Natural killer cell (primary cell): ENCODE results near the gene FBXW2. TPM values are rescaled to one million over a fixed set of nuclear protein-coding genes. Genes with fewer than 3 reads are reported as not detected.

Source experiments
- ATAC-seq, 3 donors: fragments of 150-1000 bp in 2 of 3; fragments of 200-7000 bp in 1 of 3; cut with Tn5 transposase; 1 replicate in 1 of 3; 2 replicates in 2 of 3; pipeline ENCODE4 v1.10.0; 2021; ENCODE audit warnings: mild to moderate bottlenecking in 2 of 3, moderate library complexity in 2 of 3
- DNase-seq, 2 donors: peaks; one replicate each; pipeline versions ENCODE4 v3.0.0 to v3.0.0-alpha.2; 2013 to 2021; ENCODE audit warnings: mixed read lengths in 1 of 2
- H3K27ac ChIP-seq: one replicate; pipeline ENCODE4 v1.5.1; 2013; ENCODE audit warnings: mild to moderate bottlenecking, low read length
- H3K27me3 ChIP-seq: one replicate; pipeline ENCODE4 v1.6.1; 2013; ENCODE audit warnings: low read length; ENCODE audit not compliant: control insufficient read depth, insufficient read depth
- H3K36me3 ChIP-seq: one replicate; pipeline ENCODE4 v1.6.1; 2013; ENCODE audit warnings: low read length; ENCODE audit not compliant: control insufficient read depth, insufficient read depth
- H3K4me1 ChIP-seq: one replicate; pipeline ENCODE4 v1.6.1; 2013; ENCODE audit warnings: low read length; ENCODE audit not compliant: control insufficient read depth, insufficient read depth
- H3K4me3 ChIP-seq: one replicate; pipeline ENCODE4 v1.5.1; 2013; ENCODE audit warnings: low read length
- H3K9me3 ChIP-seq: one replicate; pipeline ENCODE4 v1.6.1; 2013; ENCODE audit warnings: low read length; ENCODE audit not compliant: control insufficient read depth, insufficient read depth
- H3K27ac Mint-ChIP-seq, 2 donors: one replicate each; pipeline ENCODE4 v1.8.0; 2022; ENCODE audit warnings: mild to moderate bottlenecking in 2 of 2, mixed read lengths in 2 of 2, moderate library complexity in 1 of 2
- H3K27me3 Mint-ChIP-seq, 2 donors: one replicate each; pipeline ENCODE4 v1.8.0; 2022; ENCODE audit warnings: low read depth in 2 of 2, mixed read lengths in 2 of 2
- H3K36me3 Mint-ChIP-seq: one replicate; pipeline ENCODE4 v1.8.0; 2022; ENCODE audit warnings: mixed read lengths
- H3K4me1 Mint-ChIP-seq, 2 donors: one replicate each; pipeline ENCODE4 v1.8.0; 2022; ENCODE audit warnings: mixed read lengths in 2 of 2
- H3K4me3 Mint-ChIP-seq: one replicate; pipeline ENCODE4 v1.8.0; 2022; ENCODE audit warnings: mild to moderate bottlenecking, moderate library complexity, mixed read lengths
- H3K9me3 Mint-ChIP-seq, 2 donors: one replicate each; pipeline ENCODE4 v1.8.0; 2022; ENCODE audit warnings: mixed read lengths in 2 of 2
- WGBS: methylation state at CpG from one replicate; pipeline ENCODE4 v1.1.7; 2013; ENCODE audit warnings: missing lambda C conversion rate; ENCODE audit not compliant: insufficient coverage; 5-methylcytosine and 5-hydroxymethylcytosine counted together
- intact Hi-C: fragments of 100-400 bp; cut with micrococcal nuclease; formaldehyde crosslinking; loops from one replicate; pipeline ENCODE4 v1.14.2; 2022
- total RNA-seq, 4 donors: library from RNA; stranded (reverse); fragments of 120-200 nt in 1 of 4; gene quantifications; one replicate each; pipeline versions ENCODE4 v1.2.3 to v1.2.4, GENCODE V29; 2013 to 2022
- TF ChIP-seq, protein P1 (sequence below): fragments of 200-600 bp; IDR thresholded peaks from one replicate; pipeline ENCODE4 v1.8.0; 2022; ENCODE audit warnings: antibody characterized with exemption

The FBXW2 gene
- total RNA-seq, 3 donors from 2014 or later (not counting 1 experiment from before 2014, with no cell fraction given), result 88.3 to 122 (median 92.6) TPM

DNA sequence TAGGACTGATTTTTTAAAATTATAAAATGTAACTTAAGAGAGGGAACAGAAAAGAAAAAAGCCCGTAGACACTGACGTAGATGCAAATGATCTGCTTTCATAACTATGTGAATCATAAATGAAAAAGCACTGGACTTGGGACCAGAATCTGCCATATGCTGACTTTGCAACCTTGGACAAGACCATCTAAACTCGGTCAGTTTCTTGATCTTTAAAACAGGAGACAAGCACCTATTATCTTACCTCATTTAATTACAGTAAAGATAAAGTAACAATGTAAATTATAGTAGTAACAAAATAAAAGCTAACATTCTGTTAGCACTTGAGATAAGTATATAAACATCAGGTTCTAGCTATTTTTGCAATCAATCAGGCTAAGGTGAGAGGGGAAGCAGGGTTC lies 20.0 kb downstream of the FBXW2 start:
- Histone ChIP-seq H3K4me1 (no peaks in the 10 kb centered on the region), H3K36me3 (peaks cover 77% of the 10 kb centered on the region), H3K27me3 (no peaks in the 10 kb centered on the region), H3K4me3 (no peak overlapping the region), H3K9me3 (no peaks in the 10 kb centered on the region), H3K27ac (no peak overlapping the region)
- intact Hi-C loops, result no loop called here
- ATAC-seq (no peak), DNase-seq (no peak)
- Mint-ChIP-seq H3K9me3 (no peaks in the 10 kb centered on the region), H3K4me3 (no peak overlapping the region), H3K27me3 (no peaks in the 10 kb centered on the region), H3K27ac (no peak overlapping the region), H3K36me3 (peaks cover 40% of the 10 kb centered on the region), H3K4me1 (peaks cover 5 to 9% of the 10 kb centered on the region in 2 donors)
- 92% methylated on average over 2 of the region's 3 CpGs for WGBS
- TF ChIP-seq, protein P1, sequence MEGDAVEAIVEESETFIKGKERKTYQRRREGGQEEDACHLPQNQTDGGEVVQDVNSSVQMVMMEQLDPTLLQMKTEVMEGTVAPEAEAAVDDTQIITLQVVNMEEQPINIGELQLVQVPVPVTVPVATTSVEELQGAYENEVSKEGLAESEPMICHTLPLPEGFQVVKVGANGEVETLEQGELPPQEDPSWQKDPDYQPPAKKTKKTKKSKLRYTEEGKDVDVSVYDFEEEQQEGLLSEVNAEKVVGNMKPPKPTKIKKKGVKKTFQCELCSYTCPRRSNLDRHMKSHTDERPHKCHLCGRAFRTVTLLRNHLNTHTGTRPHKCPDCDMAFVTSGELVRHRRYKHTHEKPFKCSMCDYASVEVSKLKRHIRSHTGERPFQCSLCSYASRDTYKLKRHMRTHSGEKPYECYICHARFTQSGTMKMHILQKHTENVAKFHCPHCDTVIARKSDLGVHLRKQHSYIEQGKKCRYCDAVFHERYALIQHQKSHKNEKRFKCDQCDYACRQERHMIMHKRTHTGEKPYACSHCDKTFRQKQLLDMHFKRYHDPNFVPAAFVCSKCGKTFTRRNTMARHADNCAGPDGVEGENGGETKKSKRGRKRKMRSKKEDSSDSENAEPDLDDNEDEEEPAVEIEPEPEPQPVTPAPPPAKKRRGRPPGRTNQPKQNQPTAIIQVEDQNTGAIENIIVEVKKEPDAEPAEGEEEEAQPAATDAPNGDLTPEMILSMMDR, result no peak

DNA sequence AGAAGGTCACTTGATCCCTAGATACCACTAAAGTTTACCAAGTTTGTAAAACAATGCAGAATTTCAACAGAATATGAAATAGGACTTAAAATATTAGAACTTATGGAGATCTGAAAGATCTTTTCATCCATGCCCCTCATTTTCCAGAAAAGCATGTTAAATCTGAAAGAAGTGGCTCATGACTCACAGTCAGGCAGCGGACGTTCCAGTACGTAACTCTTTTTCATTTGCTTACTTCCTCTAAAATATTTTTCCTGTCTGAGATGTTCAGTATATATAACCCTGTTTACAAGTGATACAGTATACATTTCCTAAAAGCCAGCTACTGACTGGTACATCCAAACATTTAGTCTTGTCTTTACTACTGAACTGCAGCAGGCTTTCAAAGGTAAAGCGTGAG lies 22.3 kb downstream of the FBXW2 start:
- intact Hi-C loops, result no loop called here
- DNase-seq (no peak), ATAC-seq (no peak)
- Mint-ChIP-seq H3K4me3 (no peak overlapping the region), H3K36me3 (peaks cover 25% of the 10 kb centered on the region), H3K4me1 (peaks cover 0 to 3% of the 10 kb centered on the region in 2 donors), H3K27me3 (no peaks in the 10 kb centered on the region), H3K9me3 (no peaks in the 10 kb centered on the region), H3K27ac (no peak overlapping the region)
- 91% methylated on average over 4 of the region's 4 CpGs for WGBS
- Histone ChIP-seq H3K27me3 (no peaks in the 10 kb centered on the region), H3K4me1 (no peaks in the 10 kb centered on the region), H3K27ac (no peak overlapping the region), H3K9me3 (no peaks in the 10 kb centered on the region), H3K36me3 (peaks cover 72% of the 10 kb centered on the region), H3K4me3 (no peak overlapping the region)
- TF ChIP-seq, protein P1, result no peak

DNA sequence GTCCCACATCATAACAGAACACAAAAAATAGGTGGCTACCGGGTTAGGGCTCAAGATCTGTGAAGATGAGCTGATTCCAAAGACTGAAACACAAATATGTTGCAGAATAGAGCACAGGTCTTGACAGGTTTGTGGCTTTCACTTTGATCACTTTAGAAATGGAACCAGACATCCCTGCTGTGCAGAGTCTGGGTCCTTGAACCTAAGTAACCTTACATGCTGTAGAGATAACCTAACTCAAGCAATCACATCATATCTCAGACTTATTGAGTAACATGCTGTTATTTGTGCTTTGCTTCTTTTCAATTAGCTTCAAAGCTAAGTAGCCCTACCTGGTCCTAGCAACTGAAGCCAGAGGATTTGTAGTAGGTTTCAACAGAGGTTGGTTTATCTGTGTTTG lies 24.3 kb downstream of the FBXW2 start:
- peaks cover 0 to 5% of the 10 kb centered on the region in 2 donors for H3K4me1 Mint-ChIP-seq
- H3K4me3 ChIP-seq, result no peak overlapping the region
- H3K36me3 ChIP-seq, result peaks cover 68% of the 10 kb centered on the region
- H3K9me3 Mint-ChIP-seq, result no peaks in the 10 kb centered on the region
- H3K4me1 ChIP-seq, result no peaks in the 10 kb centered on the region
- H3K27me3 Mint-ChIP-seq, result no peaks in the 10 kb centered on the region
- H3K27ac Mint-ChIP-seq, result no peak overlapping the region
- H3K36me3 Mint-ChIP-seq, result peaks cover 19% of the 10 kb centered on the region
- no peak overlapping the region for H3K27ac ChIP-seq
- no peak for DNase-seq
- no peaks in the 10 kb centered on the region for H3K9me3 ChIP-seq
- H3K27me3 ChIP-seq, result no peaks in the 10 kb centered on the region
- ATAC-seq, result no peak
- TF ChIP-seq, protein P1, result no peak
- H3K4me3 Mint-ChIP-seq, result no peak overlapping the region
- intact Hi-C loops, result no loop called here
- 75% methylated on average over 1 of the region's 1 CpG for WGBS

DNA sequence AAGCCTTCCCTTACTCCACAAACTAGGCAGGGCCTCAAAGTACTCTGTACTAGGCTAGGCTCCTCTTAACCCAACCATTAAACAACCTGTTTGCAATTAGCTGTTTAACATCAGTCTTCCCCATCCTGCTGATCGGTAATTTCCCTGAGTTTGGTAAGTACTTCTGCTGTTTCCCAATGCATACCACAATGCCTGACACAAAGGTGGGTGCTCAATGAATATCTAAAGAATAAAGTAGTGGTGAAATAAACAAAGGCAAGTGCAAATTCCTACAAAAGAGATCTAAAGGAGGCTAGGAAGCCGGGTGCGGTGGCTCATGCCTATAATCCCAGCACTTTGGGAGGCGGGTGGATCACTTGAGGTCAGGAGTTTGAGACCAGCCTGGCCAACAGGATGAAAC lies 25.0 kb downstream of the FBXW2 start:
- 100% methylated on average over 4 of the region's 4 CpGs for WGBS
- Histone ChIP-seq H3K27ac (no peak overlapping the region), H3K27me3 (no peaks in the 10 kb centered on the region), H3K4me3 (no peak overlapping the region), H3K9me3 (no peaks in the 10 kb centered on the region), H3K4me1 (no peaks in the 10 kb centered on the region), H3K36me3 (peaks cover 75% of the 10 kb centered on the region)
- H3K36me3 Mint-ChIP-seq, result peaks cover 19% of the 10 kb centered on the region
- TF ChIP-seq, protein P1, result no peak
- H3K9me3 Mint-ChIP-seq, result no peaks in the 10 kb centered on the region
- H3K4me3 Mint-ChIP-seq, result no peak overlapping the region
- peak overlapping the region; percentile 19 to 29 for H3K27ac Mint-ChIP-seq
- H3K27me3 Mint-ChIP-seq, result no peaks in the 10 kb centered on the region
- H3K4me1 Mint-ChIP-seq, result peaks cover 0 to 5% of the 10 kb centered on the region in 2 donors
- DNase-seq (no peak), ATAC-seq (no peak)
- intact Hi-C loops, result no loop called here
